ENCODE data around the gene NFATC2IP. TPM values are rescaled to one million over a fixed set of nuclear protein-coding genes. Genes with fewer than 3 reads are reported as not detected.

The NFATC2IP gene
- total and polyA plus RNA-seq, 2 of the 13 experiments (the other 11 are each of a cell fraction or from before 2014, with no cell fraction given) = 32.1 to 48.5 TPM

DNA sequence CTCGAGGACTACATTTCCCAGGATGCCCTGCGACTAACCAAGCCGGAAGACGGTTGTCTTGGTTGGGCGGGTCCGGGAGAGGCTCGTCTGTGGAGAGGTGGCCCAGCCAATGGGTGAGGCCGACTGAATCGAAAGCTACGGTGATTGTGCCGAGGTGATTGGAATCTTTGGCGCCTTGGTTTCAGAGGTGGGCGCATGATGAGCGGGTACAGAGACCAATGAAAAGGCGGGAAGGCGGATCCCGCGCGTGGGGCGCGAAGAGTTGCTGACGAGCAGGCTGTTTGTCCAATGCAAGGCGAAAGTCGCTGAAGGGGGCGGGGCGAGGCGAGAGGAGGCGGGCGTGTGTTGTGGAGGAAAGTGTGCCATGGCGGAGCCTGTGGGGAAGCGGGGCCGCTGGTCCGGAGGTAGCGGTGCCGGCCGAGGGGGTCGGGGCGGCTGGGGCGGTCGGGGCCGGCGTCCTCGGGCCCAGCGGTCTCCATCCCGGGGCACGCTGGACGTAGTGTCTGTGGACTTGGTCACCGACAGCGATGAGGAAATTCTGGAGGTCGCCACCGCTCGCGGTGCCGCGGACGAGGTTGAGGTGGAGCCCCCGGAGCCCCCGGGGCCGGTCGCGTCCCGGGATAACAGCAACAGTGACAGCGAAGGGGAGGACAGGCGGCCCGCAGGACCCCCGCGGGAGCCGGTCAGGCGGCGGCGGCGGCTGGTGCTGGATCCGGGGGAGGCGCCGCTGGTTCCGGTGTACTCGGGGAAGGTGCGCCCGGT, at the start of gene NFATC2IP (continued):
- TF ChIP-seq, protein P1, sequence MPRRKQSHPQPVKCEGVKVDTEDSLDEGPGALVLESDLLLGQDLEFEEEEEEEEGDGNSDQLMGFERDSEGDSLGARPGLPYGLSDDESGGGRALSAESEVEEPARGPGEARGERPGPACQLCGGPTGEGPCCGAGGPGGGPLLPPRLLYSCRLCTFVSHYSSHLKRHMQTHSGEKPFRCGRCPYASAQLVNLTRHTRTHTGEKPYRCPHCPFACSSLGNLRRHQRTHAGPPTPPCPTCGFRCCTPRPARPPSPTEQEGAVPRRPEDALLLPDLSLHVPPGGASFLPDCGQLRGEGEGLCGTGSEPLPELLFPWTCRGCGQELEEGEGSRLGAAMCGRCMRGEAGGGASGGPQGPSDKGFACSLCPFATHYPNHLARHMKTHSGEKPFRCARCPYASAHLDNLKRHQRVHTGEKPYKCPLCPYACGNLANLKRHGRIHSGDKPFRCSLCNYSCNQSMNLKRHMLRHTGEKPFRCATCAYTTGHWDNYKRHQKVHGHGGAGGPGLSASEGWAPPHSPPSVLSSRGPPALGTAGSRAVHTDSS (CRISPR knock-in tag; conservative IDR thresholded peaks at IDR 0.05) = no peak
- TF ChIP-seq ARNT (IDR thresholded peaks at IDR 0.05) (no peak), MAFK (conservative IDR thresholded peaks at IDR 0.05 in 1 of 2, IDR thresholded peaks at IDR 0.05 in 1 of 2; ENCODE audit: low read length in 2 of 2) (no peak; a peak in 1 of 4 replicates), U2AF1 (optimal IDR thresholded peaks at IDR 0.05; ENCODE audit: low read depth, low read length) (no peak), MIER2 (CRISPR knock-in tag; IDR thresholded peaks at IDR 0.05) (no peak), RFX3 (CRISPR knock-in tag; IDR thresholded peaks at IDR 0.05) (no peak), ISL2 (CRISPR knock-in tag; IDR thresholded peaks at IDR 0.05) (peak; percentile 5; the same call in 1 of the 2 replicates), JARID2 (CRISPR knock-in tag; IDR thresholded peaks at IDR 0.05; ENCODE audit: insufficient replicate concordance) (no peak), ZNF24 (IDR thresholded peaks at IDR 0.05) (no peak), MTA1 (CRISPR knock-in tag; IDR thresholded peaks at IDR 0.05; ENCODE audit: borderline replicate concordance) (peak; percentile 61), ZNF235 (CRISPR knock-in tag; IDR thresholded peaks at IDR 0.05; ENCODE audit: borderline replicate concordance) (no peak; the same call in 1 of the 2 replicates), ZNF468 (CRISPR knock-in tag; IDR thresholded peaks at IDR 0.05) (no peak), STAG1 (CRISPR knock-in tag; IDR thresholded peaks at IDR 0.05) (no peak), EEA1 (CRISPR knock-in tag; IDR thresholded peaks at IDR 0.05; ENCODE audit: borderline replicate concordance) (no peak), KDM1A (CRISPR knock-in tag; IDR thresholded peaks at IDR 0.05) (no peak)
- TF ChIP-seq, protein P2, sequence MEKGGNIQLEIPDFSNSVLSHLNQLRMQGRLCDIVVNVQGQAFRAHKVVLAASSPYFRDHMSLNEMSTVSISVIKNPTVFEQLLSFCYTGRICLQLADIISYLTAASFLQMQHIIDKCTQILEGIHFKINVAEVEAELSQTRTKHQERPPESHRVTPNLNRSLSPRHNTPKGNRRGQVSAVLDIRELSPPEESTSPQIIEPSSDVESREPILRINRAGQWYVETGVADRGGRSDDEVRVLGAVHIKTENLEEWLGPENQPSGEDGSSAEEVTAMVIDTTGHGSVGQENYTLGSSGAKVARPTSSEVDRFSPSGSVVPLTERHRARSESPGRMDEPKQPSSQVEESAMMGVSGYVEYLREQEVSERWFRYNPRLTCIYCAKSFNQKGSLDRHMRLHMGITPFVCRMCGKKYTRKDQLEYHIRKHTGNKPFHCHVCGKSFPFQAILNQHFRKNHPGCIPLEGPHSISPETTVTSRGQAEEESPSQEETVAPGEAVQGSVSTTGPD (CRISPR knock-in tag; IDR thresholded peaks at IDR 0.05) = no peak
- TF ChIP-seq, protein P3, sequence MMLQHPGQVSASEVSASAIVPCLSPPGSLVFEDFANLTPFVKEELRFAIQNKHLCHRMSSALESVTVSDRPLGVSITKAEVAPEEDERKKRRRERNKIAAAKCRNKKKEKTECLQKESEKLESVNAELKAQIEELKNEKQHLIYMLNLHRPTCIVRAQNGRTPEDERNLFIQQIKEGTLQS (CRISPR knock-in tag; IDR thresholded peaks at IDR 0.05) = no peak
- TF ChIP-seq, protein P4, sequence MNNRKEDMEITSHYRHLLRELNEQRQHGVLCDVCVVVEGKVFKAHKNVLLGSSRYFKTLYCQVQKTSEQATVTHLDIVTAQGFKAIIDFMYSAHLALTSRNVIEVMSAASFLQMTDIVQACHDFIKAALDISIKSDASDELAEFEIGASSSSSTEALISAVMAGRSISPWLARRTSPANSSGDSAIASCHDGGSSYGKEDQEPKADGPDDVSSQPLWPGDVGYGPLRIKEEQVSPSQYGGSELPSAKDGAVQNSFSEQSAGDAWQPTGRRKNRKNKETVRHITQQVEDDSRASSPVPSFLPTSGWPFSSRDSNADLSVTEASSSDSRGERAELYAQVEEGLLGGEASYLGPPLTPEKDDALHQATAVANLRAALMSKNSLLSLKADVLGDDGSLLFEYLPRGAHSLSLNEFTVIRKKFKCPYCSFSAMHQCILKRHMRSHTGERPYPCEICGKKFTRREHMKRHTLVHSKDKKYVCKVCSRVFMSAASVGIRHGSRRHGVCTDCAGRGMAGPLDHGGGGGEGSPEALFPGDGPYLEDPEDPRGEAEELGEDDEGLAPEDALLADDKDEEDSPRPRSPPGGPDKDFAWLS (CRISPR knock-in tag; IDR thresholded peaks at IDR 0.05; ENCODE audit: borderline replicate concordance) = peak; percentile 90; the same call in 1 of the 2 replicates
- TF ChIP-seq, protein P5, sequence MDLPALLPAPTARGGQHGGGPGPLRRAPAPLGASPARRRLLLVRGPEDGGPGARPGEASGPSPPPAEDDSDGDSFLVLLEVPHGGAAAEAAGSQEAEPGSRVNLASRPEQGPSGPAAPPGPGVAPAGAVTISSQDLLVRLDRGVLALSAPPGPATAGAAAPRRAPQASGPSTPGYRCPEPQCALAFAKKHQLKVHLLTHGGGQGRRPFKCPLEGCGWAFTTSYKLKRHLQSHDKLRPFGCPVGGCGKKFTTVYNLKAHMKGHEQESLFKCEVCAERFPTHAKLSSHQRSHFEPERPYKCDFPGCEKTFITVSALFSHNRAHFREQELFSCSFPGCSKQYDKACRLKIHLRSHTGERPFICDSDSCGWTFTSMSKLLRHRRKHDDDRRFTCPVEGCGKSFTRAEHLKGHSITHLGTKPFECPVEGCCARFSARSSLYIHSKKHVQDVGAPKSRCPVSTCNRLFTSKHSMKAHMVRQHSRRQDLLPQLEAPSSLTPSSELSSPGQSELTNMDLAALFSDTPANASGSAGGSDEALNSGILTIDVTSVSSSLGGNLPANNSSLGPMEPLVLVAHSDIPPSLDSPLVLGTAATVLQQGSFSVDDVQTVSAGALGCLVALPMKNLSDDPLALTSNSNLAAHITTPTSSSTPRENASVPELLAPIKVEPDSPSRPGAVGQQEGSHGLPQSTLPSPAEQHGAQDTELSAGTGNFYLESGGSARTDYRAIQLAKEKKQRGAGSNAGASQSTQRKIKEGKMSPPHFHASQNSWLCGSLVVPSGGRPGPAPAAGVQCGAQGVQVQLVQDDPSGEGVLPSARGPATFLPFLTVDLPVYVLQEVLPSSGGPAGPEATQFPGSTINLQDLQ (CRISPR knock-in tag; IDR thresholded peaks at IDR 0.05) = no peak

Measured in HepG2 (cell line).